Gastrocnemius medialis (tissue), 4 donors: ENCODE measurements around the gene MLIP.

Experiments
- POLR2A ChIP-seq, 2 donors: fragments of 450-650 bp; IDR thresholded peaks; one replicate each; pipeline ENCODE4 v1.6.1; 2017; ENCODE audit warnings: antibody characterized with exemption in 2 of 2, mild to moderate bottlenecking in 2 of 2, moderate library complexity in 2 of 2
- TF ChIP-seq, protein P1 (sequence below), 5 experiments: fragments of 450-650 bp in 3 of 5; fragments of 200-600 bp in 2 of 5; sonication (generic) in 2 of 5; IDR thresholded peaks in 4 of 5; conservative IDR thresholded peaks in 1 of 5; 1 replicate in 4 of 5; 2 replicates in 1 of 5; pipeline ENCODE4 v1.5.1; 2016 to 2019; ENCODE audit warnings: antibody characterized with exemption in 5 of 5, mild to moderate bottlenecking in 3 of 5, moderate library complexity in 3 of 5

- TF ChIP-seq, protein P1, sequence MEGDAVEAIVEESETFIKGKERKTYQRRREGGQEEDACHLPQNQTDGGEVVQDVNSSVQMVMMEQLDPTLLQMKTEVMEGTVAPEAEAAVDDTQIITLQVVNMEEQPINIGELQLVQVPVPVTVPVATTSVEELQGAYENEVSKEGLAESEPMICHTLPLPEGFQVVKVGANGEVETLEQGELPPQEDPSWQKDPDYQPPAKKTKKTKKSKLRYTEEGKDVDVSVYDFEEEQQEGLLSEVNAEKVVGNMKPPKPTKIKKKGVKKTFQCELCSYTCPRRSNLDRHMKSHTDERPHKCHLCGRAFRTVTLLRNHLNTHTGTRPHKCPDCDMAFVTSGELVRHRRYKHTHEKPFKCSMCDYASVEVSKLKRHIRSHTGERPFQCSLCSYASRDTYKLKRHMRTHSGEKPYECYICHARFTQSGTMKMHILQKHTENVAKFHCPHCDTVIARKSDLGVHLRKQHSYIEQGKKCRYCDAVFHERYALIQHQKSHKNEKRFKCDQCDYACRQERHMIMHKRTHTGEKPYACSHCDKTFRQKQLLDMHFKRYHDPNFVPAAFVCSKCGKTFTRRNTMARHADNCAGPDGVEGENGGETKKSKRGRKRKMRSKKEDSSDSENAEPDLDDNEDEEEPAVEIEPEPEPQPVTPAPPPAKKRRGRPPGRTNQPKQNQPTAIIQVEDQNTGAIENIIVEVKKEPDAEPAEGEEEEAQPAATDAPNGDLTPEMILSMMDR (IDR thresholded peaks at IDR 0.05 in 4 of 5, conservative IDR thresholded peaks at IDR 0.05 in 1 of 5) = no peak
- TF ChIP-seq POLR2A (IDR thresholded peaks at IDR 0.05) = no peak
These were observed 12.7 kb upstream of the MLIP start for GRCh38 chr6:54098450-54099044.
